SH-SY5Y (cell line): ENCODE measurements around the gene C2orf80.

ENCODE experiments used
- GATA2 ChIP-seq: IDR thresholded peaks from 2 replicates; pipeline ENCODE4 v1.6.1; 2011; ENCODE audit warnings: mild to moderate bottlenecking, low read depth, low read length
- GATA3 ChIP-seq: IDR thresholded peaks from 2 replicates; pipeline ENCODE4 v1.6.1; 2011; ENCODE audit warnings: low read depth, mild to moderate bottlenecking, low read length, moderate library complexity

GRCh38 chr2:208189069-208189809 lies 591 bp downstream of the C2orf80 start:
- TF ChIP-seq GATA2 (no peak), GATA3 (no peak)
